ENCODE measurements around the gene FCHSD1. TPM values are rescaled to one million over a fixed set of nuclear protein-coding genes. Genes with fewer than 3 reads are reported as not detected.

The FCHSD1 gene
- total RNA-seq, 4 donors from 2014 or later, result 19.8 to 116 (median 45.7) TPM

DNA sequence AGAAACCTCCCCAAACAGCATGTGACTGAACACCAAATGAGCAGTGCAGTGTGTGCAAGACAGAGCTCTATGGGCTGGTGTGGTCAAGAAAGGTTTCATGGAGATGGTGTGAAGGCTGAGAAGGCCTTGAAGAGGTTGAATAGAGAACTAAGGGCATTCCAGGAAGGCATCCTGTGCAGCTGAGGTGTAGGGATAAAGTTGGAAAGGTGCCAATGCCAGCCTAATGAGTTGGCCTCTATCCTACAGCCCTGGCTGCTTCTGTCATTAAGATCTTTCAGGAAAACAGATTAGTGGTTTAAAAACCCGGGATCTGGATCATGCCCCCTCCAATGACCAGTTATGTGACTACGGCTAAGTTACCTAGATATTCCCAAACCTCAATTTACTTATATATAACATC is 18.6 kb downstream of the FCHSD1 start:
- Histone ChIP-seq H3K9me3 (no peaks in the 10 kb centered on the region), H3K27ac (no peak overlapping the region), H3K4me1 (peaks cover 0 to 15% (median 8%) of the 10 kb centered on the region in 4 donors), H3K36me3 (peaks cover 0 to 24% (median 0%) of the 10 kb centered on the region in 3 donors), H3K4me3 (no peak overlapping the region), H3K27me3 (no peaks in the 10 kb centered on the region)
- no peak for DNase-seq
- TF ChIP-seq CTCF (IDR thresholded peaks at IDR 0.05) (no peak), POLR2A (IDR thresholded peaks at IDR 0.05) (no peak)

- Histone ChIP-seq H3K9me3 (no peaks in the 10 kb centered on the region), H3K4me1 (peaks cover 0 to 11% (median 3%) of the 10 kb centered on the region in 4 donors), H3K27me3 (no peaks in the 10 kb centered on the region), H3K4me3 (no peak overlapping the region), H3K27ac (no peak overlapping the region), H3K36me3 (peaks cover 0 to 42% (median 0%) of the 10 kb centered on the region in 3 donors)
- no peak for DNase-seq
- TF ChIP-seq CTCF (IDR thresholded peaks at IDR 0.05) (no peak), POLR2A (IDR thresholded peaks at IDR 0.05) (no peak)
Observed at GRCh38 chr5:141630570-141631140, 20.6 kb downstream of the FCHSD1 start.

DNA sequence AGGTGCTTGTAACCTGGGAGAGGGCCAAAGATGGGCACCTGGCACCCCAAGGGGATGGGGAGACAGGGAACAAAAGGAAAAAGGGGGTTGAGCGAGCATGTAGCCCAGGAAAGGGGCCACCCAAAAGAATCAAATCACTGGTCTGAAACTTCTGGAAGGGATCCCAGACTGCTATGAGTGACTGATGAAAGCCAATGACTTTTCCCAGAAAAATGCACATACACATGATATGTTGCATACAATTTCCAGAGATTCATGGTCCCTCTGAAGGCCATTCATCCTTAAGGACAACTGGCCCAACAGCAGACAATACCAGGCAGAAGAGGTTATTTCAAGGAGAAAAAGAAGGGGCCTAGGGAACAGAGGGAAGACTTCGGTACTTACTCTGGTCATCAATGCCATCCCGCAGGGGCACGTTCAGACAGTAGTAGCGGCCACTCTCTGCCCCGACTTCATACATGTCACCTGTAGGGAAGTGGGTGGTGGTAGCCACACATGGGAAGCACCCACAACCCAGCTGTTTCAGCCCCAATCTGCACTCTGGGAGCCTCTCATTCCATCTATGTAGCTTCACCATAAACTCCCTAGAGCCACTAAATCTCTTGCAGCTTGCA is 22.9 kb downstream of the FCHSD1 start:
- Histone ChIP-seq H3K27me3 (no peaks in the 10 kb centered on the region), H3K9me3 (no peaks in the 10 kb centered on the region), H3K4me1 (no peaks in the 10 kb centered on the region), H3K36me3 (peaks cover 0 to 62% (median 0%) of the 10 kb centered on the region in 3 donors), H3K27ac (no peak overlapping the region), H3K4me3 (no peak overlapping the region)
- TF ChIP-seq CTCF (IDR thresholded peaks at IDR 0.05) (no peak), POLR2A (IDR thresholded peaks at IDR 0.05) (no peak)
- DNase-seq, result no peak

DNA sequence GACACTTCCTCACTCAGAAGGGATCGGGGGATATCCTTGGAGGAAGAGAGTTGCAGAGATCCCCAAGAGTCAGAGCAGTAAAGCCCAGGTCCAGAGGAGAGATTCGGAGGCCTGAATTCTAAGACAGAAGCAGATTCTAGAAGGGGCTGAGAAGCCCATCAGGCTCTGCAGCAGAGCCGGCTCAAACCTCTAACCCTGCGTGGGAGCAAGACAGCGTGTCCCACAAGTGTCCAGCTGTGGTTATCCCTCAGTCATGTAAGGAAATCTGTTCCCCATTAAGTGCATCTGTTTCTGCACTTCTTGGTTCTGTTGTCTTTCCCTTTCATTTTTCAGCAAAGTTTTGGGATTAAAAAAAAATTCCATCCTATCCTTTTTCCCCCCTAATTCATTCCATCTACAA is 27.6 kb downstream of the FCHSD1 start:
- Histone ChIP-seq H3K27ac (peak overlapping the region in 3 of 4 donors; percentile 45 to 55 (median 49)), H3K27me3 (no peaks in the 10 kb centered on the region), H3K4me1 (no peaks in the 10 kb centered on the region), H3K4me3 (no peak overlapping the region), H3K9me3 (no peaks in the 10 kb centered on the region), H3K36me3 (peaks cover 0 to 76% (median 0%) of the 10 kb centered on the region in 3 donors)
- no peak for DNase-seq
- TF ChIP-seq POLR2A (IDR thresholded peaks at IDR 0.05), result no peak
- TF ChIP-seq CTCF (IDR thresholded peaks at IDR 0.05), result no peak

DNA sequence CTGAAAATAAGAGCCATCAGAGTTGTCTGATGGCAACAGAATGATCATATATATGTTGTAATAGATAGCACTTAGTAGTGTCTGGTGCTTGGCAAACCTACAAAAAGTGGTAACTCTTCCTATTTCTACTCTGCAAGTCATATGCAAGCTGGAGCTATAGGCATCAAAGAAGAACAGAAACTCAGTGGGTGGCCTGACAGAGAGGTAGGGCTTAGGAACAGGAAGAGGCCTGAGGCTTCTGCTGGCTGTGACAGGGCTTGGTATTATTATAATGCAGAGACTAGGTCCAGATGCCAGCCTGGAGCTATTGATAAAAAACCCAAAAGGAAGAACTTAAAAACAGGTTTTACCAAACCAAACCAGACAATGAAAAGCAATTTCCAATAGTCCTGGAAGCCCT is 28.0 kb downstream of the FCHSD1 start:
- Histone ChIP-seq H3K4me3 (no peak overlapping the region), H3K4me1 (no peaks in the 10 kb centered on the region), H3K27me3 (no peaks in the 10 kb centered on the region), H3K27ac (peak overlapping the region in 3 of 4 donors; percentile 45 to 55 (median 49)), H3K9me3 (no peaks in the 10 kb centered on the region), H3K36me3 (peaks cover 0 to 72% (median 0%) of the 10 kb centered on the region in 3 donors)
- DNase-seq, result peak in 2 of 3 donors; percentile 53 to 65
- TF ChIP-seq POLR2A (IDR thresholded peaks at IDR 0.05) (no peak), CTCF (IDR thresholded peaks at IDR 0.05) (no peak)
